Measurements from ENCODE around the gene GBF1. TPM values are rescaled to one million over a fixed set of nuclear protein-coding genes. Genes with fewer than 3 reads are reported as not detected.

The GBF1 gene
- total and polyA plus RNA-seq, 4 donors: 6.0 to 27.2 (median 15.2) TPM

DNA sequence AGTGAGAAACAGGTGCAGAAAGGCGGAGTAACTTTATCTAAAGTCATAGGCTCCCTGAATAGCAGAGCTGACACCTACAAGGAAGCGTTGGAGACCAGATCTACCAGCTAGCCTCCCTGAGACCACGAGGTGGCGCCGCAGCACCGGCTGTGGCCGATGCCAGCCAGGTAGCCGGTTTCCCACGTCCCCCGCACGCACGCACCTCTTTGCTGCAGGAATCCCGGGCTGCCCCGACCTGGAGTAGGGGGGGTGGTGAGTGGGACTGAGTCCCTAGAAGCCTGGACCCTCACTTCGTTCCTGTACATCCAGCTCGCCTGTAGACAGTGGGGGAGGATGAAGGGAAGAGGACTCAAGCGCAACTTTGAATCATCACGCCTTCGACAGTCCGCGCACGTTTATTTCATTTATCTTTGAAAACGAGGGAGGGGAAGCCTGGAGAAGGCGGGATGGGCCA, 15.5 kb upstream of the GBF1 start:
- WGBS: 1% methylated on average over 24 of the region's 24 CpGs
- Histone ChIP-seq H3K9ac (ENCODE audit: low read depth in 1 of 2, low read length in 2 of 2) (peak overlapping the region in 1 of 2 donors; percentile 4), H3K9me3 (ENCODE audit: control insufficient read depth in 4 of 4, low read length in 3 of 4) (no peaks in the 10 kb centered on the region), H3K4me3 (ENCODE audit: low read depth in 1 of 3, low read length in 3 of 3) (peak overlapping the region in 2 of 3 donors; percentile 31 to 43), H3K27me3 (ENCODE audit: control insufficient read depth in 4 of 4, insufficient read depth in 4 of 4, low read length in 3 of 4) (peaks cover 0 to 16% (median 0%) of the 10 kb centered on the region in 4 donors), H3K36me3 (ENCODE audit: control insufficient read depth in 4 of 4, insufficient read depth in 3 of 4, low read depth in 1 of 4, low read length in 3 of 4) (no peaks in the 10 kb centered on the region), H3K27ac (ENCODE audit: low read depth in 1 of 2, low read length in 2 of 2) (no peak overlapping the region), H3K4me1 (ENCODE audit: control insufficient read depth in 4 of 4, insufficient read depth in 4 of 4, low read length in 3 of 4) (peaks cover 14 to 31% (median 24%) of the 10 kb centered on the region in 4 donors)
- peak; percentile 89 for DNase-seq (ENCODE audit: low spot score)
- no peak for TF ChIP-seq TAF1 (conservative IDR thresholded peaks at IDR 0.05)
- no peak for TF ChIP-seq NR2F2 (IDR thresholded peaks at IDR 0.05)
- TF ChIP-seq SP1 (IDR thresholded peaks at IDR 0.05): no peak
- TF ChIP-seq, protein P1, sequence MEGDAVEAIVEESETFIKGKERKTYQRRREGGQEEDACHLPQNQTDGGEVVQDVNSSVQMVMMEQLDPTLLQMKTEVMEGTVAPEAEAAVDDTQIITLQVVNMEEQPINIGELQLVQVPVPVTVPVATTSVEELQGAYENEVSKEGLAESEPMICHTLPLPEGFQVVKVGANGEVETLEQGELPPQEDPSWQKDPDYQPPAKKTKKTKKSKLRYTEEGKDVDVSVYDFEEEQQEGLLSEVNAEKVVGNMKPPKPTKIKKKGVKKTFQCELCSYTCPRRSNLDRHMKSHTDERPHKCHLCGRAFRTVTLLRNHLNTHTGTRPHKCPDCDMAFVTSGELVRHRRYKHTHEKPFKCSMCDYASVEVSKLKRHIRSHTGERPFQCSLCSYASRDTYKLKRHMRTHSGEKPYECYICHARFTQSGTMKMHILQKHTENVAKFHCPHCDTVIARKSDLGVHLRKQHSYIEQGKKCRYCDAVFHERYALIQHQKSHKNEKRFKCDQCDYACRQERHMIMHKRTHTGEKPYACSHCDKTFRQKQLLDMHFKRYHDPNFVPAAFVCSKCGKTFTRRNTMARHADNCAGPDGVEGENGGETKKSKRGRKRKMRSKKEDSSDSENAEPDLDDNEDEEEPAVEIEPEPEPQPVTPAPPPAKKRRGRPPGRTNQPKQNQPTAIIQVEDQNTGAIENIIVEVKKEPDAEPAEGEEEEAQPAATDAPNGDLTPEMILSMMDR (IDR thresholded peaks at IDR 0.05; ENCODE audit: low read depth, low read length, missing input control): peak; percentile 92
- no peak for TF ChIP-seq ATF3 (IDR thresholded peaks at IDR 0.05)
- no peak for TF ChIP-seq MAX (IDR thresholded peaks at IDR 0.05)
- TF ChIP-seq RAD21 (IDR thresholded peaks at IDR 0.05): peak; percentile 98 to 99
- no peak for TF ChIP-seq GABPA (IDR thresholded peaks at IDR 0.05 in 1 of 2, conservative IDR thresholded peaks at IDR 0.05 in 1 of 2)
- TF ChIP-seq HNF4G (IDR thresholded peaks at IDR 0.05): no peak
- TF ChIP-seq FOXA1 (IDR thresholded peaks at IDR 0.05): no peak
- no peak for TF ChIP-seq RXRA (IDR thresholded peaks at IDR 0.05)
- TF ChIP-seq YY1 (IDR thresholded peaks at IDR 0.05): no peak
- no peak for TF ChIP-seq HNF4A (conservative IDR thresholded peaks at IDR 0.05)
- TF ChIP-seq, protein P2, sequence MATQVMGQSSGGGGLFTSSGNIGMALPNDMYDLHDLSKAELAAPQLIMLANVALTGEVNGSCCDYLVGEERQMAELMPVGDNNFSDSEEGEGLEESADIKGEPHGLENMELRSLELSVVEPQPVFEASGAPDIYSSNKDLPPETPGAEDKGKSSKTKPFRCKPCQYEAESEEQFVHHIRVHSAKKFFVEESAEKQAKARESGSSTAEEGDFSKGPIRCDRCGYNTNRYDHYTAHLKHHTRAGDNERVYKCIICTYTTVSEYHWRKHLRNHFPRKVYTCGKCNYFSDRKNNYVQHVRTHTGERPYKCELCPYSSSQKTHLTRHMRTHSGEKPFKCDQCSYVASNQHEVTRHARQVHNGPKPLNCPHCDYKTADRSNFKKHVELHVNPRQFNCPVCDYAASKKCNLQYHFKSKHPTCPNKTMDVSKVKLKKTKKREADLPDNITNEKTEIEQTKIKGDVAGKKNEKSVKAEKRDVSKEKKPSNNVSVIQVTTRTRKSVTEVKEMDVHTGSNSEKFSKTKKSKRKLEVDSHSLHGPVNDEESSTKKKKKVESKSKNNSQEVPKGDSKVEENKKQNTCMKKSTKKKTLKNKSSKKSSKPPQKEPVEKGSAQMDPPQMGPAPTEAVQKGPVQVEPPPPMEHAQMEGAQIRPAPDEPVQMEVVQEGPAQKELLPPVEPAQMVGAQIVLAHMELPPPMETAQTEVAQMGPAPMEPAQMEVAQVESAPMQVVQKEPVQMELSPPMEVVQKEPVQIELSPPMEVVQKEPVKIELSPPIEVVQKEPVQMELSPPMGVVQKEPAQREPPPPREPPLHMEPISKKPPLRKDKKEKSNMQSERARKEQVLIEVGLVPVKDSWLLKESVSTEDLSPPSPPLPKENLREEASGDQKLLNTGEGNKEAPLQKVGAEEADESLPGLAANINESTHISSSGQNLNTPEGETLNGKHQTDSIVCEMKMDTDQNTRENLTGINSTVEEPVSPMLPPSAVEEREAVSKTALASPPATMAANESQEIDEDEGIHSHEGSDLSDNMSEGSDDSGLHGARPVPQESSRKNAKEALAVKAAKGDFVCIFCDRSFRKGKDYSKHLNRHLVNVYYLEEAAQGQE (IDR thresholded peaks at IDR 0.05): no peak

GRCh38 chr10:102230264-102230860, 15.0 kb upstream of the GBF1 start:
- H3K9ac ChIP-seq (ENCODE audit: low read depth in 1 of 2, low read length in 2 of 2): peak overlapping the region in 1 of 2 donors; percentile 4

More at GRCh38 chr10:102230264-102230860, 15.0 kb upstream of the GBF1 start:
- Histone ChIP-seq H3K4me3 (ENCODE audit: low read depth in 1 of 3, low read length in 3 of 3) (peak overlapping the region in 2 of 3 donors; percentile 41 to 43), H3K36me3 (ENCODE audit: control insufficient read depth in 4 of 4, insufficient read depth in 3 of 4, low read depth in 1 of 4, low read length in 3 of 4) (no peaks in the 10 kb centered on the region), H3K9me3 (ENCODE audit: control insufficient read depth in 4 of 4, low read length in 3 of 4) (no peaks in the 10 kb centered on the region), H3K4me1 (ENCODE audit: control insufficient read depth in 4 of 4, insufficient read depth in 4 of 4, low read length in 3 of 4) (peaks cover 14 to 31% (median 24%) of the 10 kb centered on the region in 4 donors), H3K27ac (ENCODE audit: low read depth in 1 of 2, low read length in 2 of 2) (no peak overlapping the region), H3K27me3 (ENCODE audit: control insufficient read depth in 4 of 4, insufficient read depth in 4 of 4, low read length in 3 of 4) (peaks cover 0 to 16% (median 0%) of the 10 kb centered on the region in 4 donors)
- no peak for DNase-seq (ENCODE audit: low spot score)
- TF ChIP-seq HNF4A (conservative IDR thresholded peaks at IDR 0.05) (no peak), FOXA2 (IDR thresholded peaks at IDR 0.05) (no peak), RXRA (IDR thresholded peaks at IDR 0.05) (no peak), MAX (IDR thresholded peaks at IDR 0.05) (no peak)
- TF ChIP-seq, protein P1 (IDR thresholded peaks at IDR 0.05; ENCODE audit: low read depth, low read length, missing input control): no peak
- 2% methylated on average over 50 of the region's 50 CpGs for WGBS
